SU-DHL-6 (cell line): ENCODE data around the gene EXOC6.

Experiments used
- EZH2phosphoT487 ChIP-seq: fragments of 200-600 bp; sonication (generic), shearing (Covaris generic); conservative IDR thresholded peaks from 2 replicates; pipeline ENCODE4 v1.6.1; 2018; ENCODE audit warnings: mild to moderate bottlenecking, antibody characterized with exemption, low read length, moderate library complexity, mixed read lengths
- TF ChIP-seq, protein P1 (sequence below): fragments of 200-600 bp; sonication (generic); IDR thresholded peaks from one replicate; pipeline ENCODE4 v1.5.1; 2017; ENCODE audit warnings: antibody characterized with exemption, mild to moderate bottlenecking, low read length, moderate library complexity; ENCODE audit not compliant: insufficient read depth, poor library complexity, severe bottlenecking

DNA sequence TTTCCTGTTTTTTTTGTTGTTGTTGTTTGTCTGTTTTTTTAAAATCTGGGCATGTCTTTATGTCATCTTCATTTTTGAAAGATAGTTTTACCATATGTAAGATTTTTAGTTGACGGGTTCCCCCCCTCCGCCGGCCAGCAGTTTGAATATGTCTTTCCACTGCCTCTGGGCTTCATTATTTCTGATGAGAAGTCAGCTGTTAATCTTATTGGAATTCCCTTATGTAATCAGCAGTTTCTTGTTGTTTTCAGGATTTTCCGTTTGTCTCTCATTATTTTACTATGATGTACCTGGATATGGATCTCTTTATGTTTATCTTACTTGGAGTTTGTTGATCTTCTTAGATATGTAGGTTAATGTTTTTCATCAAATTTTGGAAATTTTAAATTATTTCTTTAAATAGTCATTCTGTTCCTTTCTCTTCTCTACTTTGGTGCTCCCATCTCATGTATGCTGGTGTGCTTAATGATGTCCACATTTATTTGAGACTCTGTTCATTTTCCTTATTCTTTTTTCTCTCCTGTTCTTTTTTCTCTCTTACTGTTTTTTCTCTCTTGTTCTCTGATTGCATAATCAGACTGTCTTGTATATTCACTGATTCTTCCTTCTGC lies 9.7 kb downstream of the EXOC6 start:
- TF ChIP-seq, protein P1, sequence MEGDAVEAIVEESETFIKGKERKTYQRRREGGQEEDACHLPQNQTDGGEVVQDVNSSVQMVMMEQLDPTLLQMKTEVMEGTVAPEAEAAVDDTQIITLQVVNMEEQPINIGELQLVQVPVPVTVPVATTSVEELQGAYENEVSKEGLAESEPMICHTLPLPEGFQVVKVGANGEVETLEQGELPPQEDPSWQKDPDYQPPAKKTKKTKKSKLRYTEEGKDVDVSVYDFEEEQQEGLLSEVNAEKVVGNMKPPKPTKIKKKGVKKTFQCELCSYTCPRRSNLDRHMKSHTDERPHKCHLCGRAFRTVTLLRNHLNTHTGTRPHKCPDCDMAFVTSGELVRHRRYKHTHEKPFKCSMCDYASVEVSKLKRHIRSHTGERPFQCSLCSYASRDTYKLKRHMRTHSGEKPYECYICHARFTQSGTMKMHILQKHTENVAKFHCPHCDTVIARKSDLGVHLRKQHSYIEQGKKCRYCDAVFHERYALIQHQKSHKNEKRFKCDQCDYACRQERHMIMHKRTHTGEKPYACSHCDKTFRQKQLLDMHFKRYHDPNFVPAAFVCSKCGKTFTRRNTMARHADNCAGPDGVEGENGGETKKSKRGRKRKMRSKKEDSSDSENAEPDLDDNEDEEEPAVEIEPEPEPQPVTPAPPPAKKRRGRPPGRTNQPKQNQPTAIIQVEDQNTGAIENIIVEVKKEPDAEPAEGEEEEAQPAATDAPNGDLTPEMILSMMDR, result no peak
- no peak for TF ChIP-seq EZH2phosphoT487
